Ishikawa (cell line): Measurements from ENCODE around the gene FAM3D.

Experiments
- CEBPB ChIP-seq: IDR thresholded peaks from 2 replicates; pipeline ENCODE4 v1.6.1; 2012
- CREB1 ChIP-seq: IDR thresholded peaks from 2 replicates; pipeline ENCODE4 v1.6.1; 2012; ENCODE audit warnings: low read depth
- EP300 ChIP-seq: IDR thresholded peaks from 2 replicates; pipeline ENCODE4 v1.6.1; 2012; ENCODE audit warnings: borderline replicate concordance
- FOXM1 ChIP-seq: IDR thresholded peaks from 2 replicates; pipeline ENCODE4 v1.6.1; 2012; ENCODE audit warnings: low read depth, borderline replicate concordance
- MAX ChIP-seq: IDR thresholded peaks from 2 replicates; pipeline ENCODE4 v1.6.1; 2012
- RAD21 ChIP-seq: IDR thresholded peaks from 2 replicates; pipeline ENCODE4 v1.6.1; 2012; ENCODE audit warnings: low read depth
- REST ChIP-seq: IDR thresholded peaks from 2 replicates; pipeline ENCODE4 v1.6.1; 2012; ENCODE audit warnings: low read depth, mild to moderate bottlenecking
- TAF1 ChIP-seq: IDR thresholded peaks from 2 replicates; pipeline ENCODE4 v1.6.1; 2012; ENCODE audit warnings: low read depth, mild to moderate bottlenecking
- TCF12 ChIP-seq: IDR thresholded peaks from 2 replicates; pipeline ENCODE4 v1.6.1; 2012; ENCODE audit warnings: low read depth
- USF1 ChIP-seq: IDR thresholded peaks from 2 replicates; pipeline ENCODE4 v1.6.1; 2012
- YY1 ChIP-seq: IDR thresholded peaks from 2 replicates; pipeline ENCODE4 v1.6.1; 2012; ENCODE audit warnings: low read depth
- ZBTB7A ChIP-seq: IDR thresholded peaks from 2 replicates; pipeline ENCODE4 v1.6.1; 2012; ENCODE audit warnings: low read depth

- no peak for TF ChIP-seq TAF1
- TF ChIP-seq CREB1: no peak
- no peak for TF ChIP-seq REST
- TF ChIP-seq YY1: no peak
- TF ChIP-seq EP300: no peak
- TF ChIP-seq CEBPB: no peak
- no peak for TF ChIP-seq MAX
- TF ChIP-seq TCF12: no peak
- no peak for TF ChIP-seq RAD21
- TF ChIP-seq USF1: no peak
- no peak for TF ChIP-seq FOXM1
- no peak for TF ChIP-seq ZBTB7A
Observed at GRCh38 chr3:58683001-58683458, 16.5 kb upstream of the FAM3D start.
